ENCODE data around the gene RNF169. TPM values are rescaled to one million over a fixed set of nuclear protein-coding genes. Genes with fewer than 3 reads are reported as not detected.

RNF169 gene
- total and polyA plus RNA-seq, 8 donors = 2.1 to 28.1 (median 8.2) TPM

DNA sequence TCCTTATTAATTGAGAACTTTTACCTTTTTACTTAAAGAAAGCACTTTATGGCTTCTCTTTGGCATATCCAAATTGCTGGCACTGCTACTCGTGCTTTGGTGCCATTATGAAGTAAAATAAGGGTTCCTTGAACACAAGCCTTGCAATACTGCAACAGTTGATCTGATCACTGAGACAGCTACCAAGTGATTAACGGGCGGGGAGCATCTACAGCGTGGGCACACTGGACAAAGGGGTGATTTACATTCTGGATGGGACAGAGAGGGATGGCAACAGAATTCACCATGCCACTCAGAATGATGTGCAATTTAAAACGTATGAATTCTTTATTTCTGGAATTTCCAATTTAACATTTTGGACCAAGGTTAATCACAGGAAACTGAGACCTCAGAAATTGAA is 25.1 kb upstream of the RNF169 start:
- Histone ChIP-seq H3K27ac (peak overlapping the region in 1 of 5 donors; percentile 76), H3K4me3 (no peak overlapping the region), H3K9me3 (no peaks in the 10 kb centered on the region), H3K27me3 (peaks cover 0 to 1% (median 0%) of the 10 kb centered on the region in 3 donors), H3K4me1 (peaks cover 4 to 56% (median 36%) of the 10 kb centered on the region in 4 donors), H3K36me3 (no peaks in the 10 kb centered on the region)
- 80 to 86% (median 82%) methylated on average over 5 of the region's 5 CpGs for WGBS, 5 donors
- intact Hi-C loops (cut with DNase I; ENCODE audit: low total_unique reads) = no loop called here
- DNase-seq = no peak
- TF ChIP-seq POLR2AphosphoS5 (IDR thresholded peaks at IDR 0.05) (no peak), CTCF (IDR thresholded peaks at IDR 0.05) (no peak), POLR2A (IDR thresholded peaks at IDR 0.05) (no peak), EP300 (IDR thresholded peaks at IDR 0.05) (no peak)

DNA sequence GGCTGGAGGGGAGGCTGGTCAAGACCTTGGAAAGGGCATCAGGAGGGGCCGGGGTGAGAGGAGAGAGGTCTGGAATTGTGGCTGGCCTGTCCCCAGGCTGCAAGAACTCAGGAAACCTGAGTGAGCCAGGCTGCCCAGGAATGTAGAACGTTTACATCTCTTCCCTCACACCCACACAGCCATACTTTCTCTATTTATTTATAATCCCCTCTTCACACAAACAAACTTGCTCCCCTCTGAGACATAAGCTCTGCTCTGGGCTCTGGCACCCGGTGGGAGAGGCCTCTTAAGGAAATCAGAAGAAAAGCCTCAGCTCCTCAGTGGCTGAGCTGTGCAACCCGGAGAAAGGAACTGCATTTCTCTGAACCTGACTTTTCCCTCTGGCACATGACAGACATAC is 22.9 kb upstream of the RNF169 start:
- 49 to 60% (median 53%) methylated on average over 4 of the region's 4 CpGs for WGBS, 5 donors
- peak in 1 of 2 donors; percentile 17 for DNase-seq
- TF ChIP-seq CTCF (IDR thresholded peaks at IDR 0.05) = no peak
- no peak for TF ChIP-seq EP300 (IDR thresholded peaks at IDR 0.05)
- intact Hi-C loops (cut with DNase I; ENCODE audit: low total_unique reads) = no loop called here
- H3K4me3 ChIP-seq = no peak overlapping the region
- H3K27ac ChIP-seq = peak overlapping the region in 4 of 5 donors; percentile 20 to 76 (median 48)
- H3K27me3 ChIP-seq = peaks cover 0 to 20% (median 4%) of the 10 kb centered on the region in 3 donors
- H3K9me3 ChIP-seq = no peaks in the 10 kb centered on the region
- no peaks in the 10 kb centered on the region for H3K36me3 ChIP-seq
- peaks cover 4 to 42% (median 26%) of the 10 kb centered on the region in 4 donors for H3K4me1 ChIP-seq

- TF ChIP-seq CTCF (IDR thresholded peaks at IDR 0.05) (peak in 6 of 7 experiments; percentile 33 to 94 (median 88)), POLR2A (IDR thresholded peaks at IDR 0.05) (no peak), POLR2AphosphoS5 (IDR thresholded peaks at IDR 0.05) (peak in 1 of 3 donors; percentile 75), EP300 (IDR thresholded peaks at IDR 0.05) (no peak)
- Histone ChIP-seq H3K4me3 (no peak overlapping the region), H3K4me1 (peaks cover 4 to 41% (median 23%) of the 10 kb centered on the region in 4 donors), H3K27ac (peak overlapping the region in 3 of 5 donors; percentile 20 to 76 (median 58)), H3K27me3 (peaks cover 0 to 29% (median 11%) of the 10 kb centered on the region in 3 donors), H3K36me3 (no peaks in the 10 kb centered on the region), H3K9me3 (no peaks in the 10 kb centered on the region)
- intact Hi-C loops (cut with DNase I; ENCODE audit: low total_unique reads) = no loop called here
- DNase-seq = peak; percentile 80 to 93
- 8 to 14% (median 12%) methylated on average over 9 to 13 of the region's 13 CpGs for WGBS, 5 donors
These were observed 22.0 kb upstream of the RNF169 start for GRCh38 chr11:74726547-74727182.

GRCh38 chr11:74729397-74729796 is 19.3 kb upstream of the RNF169 start:
- Histone ChIP-seq H3K27ac (peak overlapping the region in 2 of 5 donors; percentile 12 to 76), H3K9me3 (no peaks in the 10 kb centered on the region), H3K4me3 (peak overlapping the region in 1 of 4 donors; percentile 46), H3K36me3 (no peaks in the 10 kb centered on the region), H3K4me1 (peaks cover 5 to 41% (median 24%) of the 10 kb centered on the region in 4 donors), H3K27me3 (peaks cover 0 to 51% (median 22%) of the 10 kb centered on the region in 3 donors)
- no peak for TF ChIP-seq EP300 (IDR thresholded peaks at IDR 0.05)
- TF ChIP-seq POLR2AphosphoS5 (IDR thresholded peaks at IDR 0.05) = peak in 1 of 3 donors; percentile 37
- no peak for DNase-seq
- WGBS, 5 donors = 72 to 78% (median 75%) methylated on average over 4 of the region's 4 CpGs
- intact Hi-C loops (cut with DNase I; ENCODE audit: low total_unique reads) = no loop called here
